Heart left ventricle (tissue), 16 donors: ENCODE measurements around the gene OCRL. TPM values are rescaled to one million over a fixed set of nuclear protein-coding genes. Genes with fewer than 3 reads are reported as not detected.

Experiments used
- ATAC-seq, 4 donors: fragments of 200-7000 bp; cut with Tn5 transposase; one replicate each; pipeline ENCODE4 v1.9.1; 2020 to 2022; ENCODE audit warnings: moderate library complexity in 4 of 4, mild to moderate bottlenecking in 3 of 4, moderate number of reproducible peaks in 1 of 4
- DNase-seq, 5 donors: peaks; one replicate each; pipeline ENCODE4 v3.0.0-alpha.2; 2020
- H3K27ac ChIP-seq, 12 donors: fragments of 200-600 bp; sonication (generic) in 4 of 12; one replicate each; pipeline versions ENCODE4 v1.5.0 to v1.8.0; 2016 to 2022; ENCODE audit warnings: mild to moderate bottlenecking in 2 of 12
- H3K27me3 ChIP-seq, 9 donors: fragments of 200-600 bp; sonication (generic) in 2 of 9; one replicate each; pipeline versions ENCODE4 v1.5.1 to v1.8.0; 2016 to 2022; ENCODE audit warnings: mild to moderate bottlenecking in 3 of 9
- H3K36me3 ChIP-seq, 9 donors: fragments of 200-600 bp; sonication (generic) in 2 of 9; one replicate each; pipeline versions ENCODE4 v1.5.0 to v1.8.0; 2018 to 2022; ENCODE audit warnings: mild to moderate bottlenecking in 2 of 9
- H3K4me1 ChIP-seq, 12 donors: fragments of 200-600 bp; sonication (generic) in 4 of 12; one replicate each; pipeline versions ENCODE4 v1.5.0 to v1.8.0; 2016 to 2022; ENCODE audit warnings: mild to moderate bottlenecking in 3 of 12
- H3K4me3 ChIP-seq, 12 donors: fragments of 200-600 bp; sonication (generic) in 4 of 12; one replicate each; pipeline versions ENCODE4 v1.5.0 to v1.8.0; 2017 to 2022; ENCODE audit warnings: mild to moderate bottlenecking in 9 of 12, moderate library complexity in 4 of 12
- H3K9me3 ChIP-seq, 12 donors: fragments of 200-600 bp; sonication (generic) in 4 of 12; one replicate each; pipeline versions ENCODE4 v1.5.0 to v1.8.0; 2016 to 2022; ENCODE audit warnings: mild to moderate bottlenecking in 1 of 12
- POLR2A ChIP-seq, 2 donors: fragments of 450-650 bp; IDR thresholded peaks; one replicate each; pipeline ENCODE4 v1.6.1; 2017; ENCODE audit warnings: antibody characterized with exemption in 2 of 2, mild to moderate bottlenecking in 2 of 2, moderate library complexity in 2 of 2
- WGBS, 4 donors: extraction: QIAGEN DNeasy Blood & Tissue Kit in 2 of 4; methylation state at CpG; one replicate each; pipeline versions ENCODE4 v1.1.5 to v1.1.7; 2013 to 2018; 5-methylcytosine and 5-hydroxymethylcytosine counted together
- intact Hi-C, 10 donors: fragments of 100-400 bp; cut with DNase I; formaldehyde crosslinking; loops; one replicate each; pipeline versions ENCODE4 v1.11.1 to v1.14.2; 2022
- polyA plus RNA-seq, 2 donors: library from polyadenylated mRNA; stranded (reverse); fragments of 200-250 nt; gene quantifications; one replicate each; pipeline ENCODE4 v1.2.3, GENCODE V29; 2013
- total RNA-seq, 9 donors: library from RNA; depleted of rRNA in 2 of 9; stranded (reverse); fragments of >200 nt in 2 of 9; fragmentation: NEBNext Ultra II Directional in 3 of 9; extraction: Animal tissue kit (Norgen Biotek cat#: 25700) in 3 of 9; gene quantifications; one replicate each; pipeline versions ENCODE4 v1.1.0 to v1.2.4, GENCODE V29; 2016 to 2023
- TF ChIP-seq, protein P1 (sequence below), 12 donors: fragments of 200-600 bp; sonication (generic) in 4 of 12; IDR thresholded peaks; one replicate each; pipeline versions ENCODE4 v1.5.0 to v1.8.0; 2018 to 2022; ENCODE audit warnings: antibody characterized with exemption in 12 of 12, mild to moderate bottlenecking in 5 of 12
- donor health status: ischemic (EF 13 %, LVEDD 7.1; RV severe dilation, severe dysfunction).
- donor health status: healthy with polysubstance abuse.
- donor health status: DM: no; HTN: yes; CAD: no.
- donor health status: DM: no; HTN: no; CAD: no.
- donor health status: ischemic (EF 25% LVEDD 6.9; RV normal size, moderate dysfunction).
- donor health status: ischemic (EF 25% LVEDD 5.7; RV mildly dilated, moderate dysfunction).
- donor health status: healthy.
- donor health status: DM: yes; HTN: yes; CAD: no.
- donor health status: ischemic (EF 35%, LVEDD 5.7; RV mildly dilated, moderate dysfunction).
- donor health status: nonischemic (EF 11% LVEDD 7.7; RV severe dilation, severe dysfunction).
- donor health status: DM: yes; HTN: yes; CAD: no.
- donor health status: PGD.
- donor health status: ischemic (EF 29% LVEDD 5.4; RV normal size, mild dysfunction).
- donor health status: nonischemic (EF 23%, LVEDD 6.1; RV moderate dilation, normal function).

OCRL gene
- total and polyA plus RNA-seq, 11 donors: 6.4 to 13.7 (median 10.2) TPM

DNA sequence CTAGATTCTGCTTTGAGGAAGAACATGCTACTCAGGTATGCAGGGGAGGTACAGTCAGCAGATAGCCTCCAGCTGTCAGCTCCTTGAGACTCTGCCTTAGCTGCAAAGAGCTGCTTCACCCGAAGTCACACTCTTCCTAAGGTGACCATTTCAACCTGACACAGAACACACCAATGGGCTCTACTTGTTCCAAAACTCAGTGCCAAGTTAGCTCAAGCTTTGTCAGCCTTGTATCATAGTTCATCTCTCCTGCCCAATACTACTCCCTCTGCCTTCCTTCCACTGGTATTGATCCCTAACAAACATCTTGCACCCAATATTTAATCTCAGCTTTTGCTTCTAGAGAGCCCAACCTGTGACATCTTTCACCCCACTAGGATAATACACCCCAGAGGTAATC is 8.9 kb upstream of the OCRL start:
- H3K36me3 ChIP-seq: no peaks in the 10 kb centered on the region
- no peaks in the 10 kb centered on the region for H3K4me1 ChIP-seq
- intact Hi-C loops: no loop called here
- no peak for TF ChIP-seq POLR2A (IDR thresholded peaks at IDR 0.05)
- TF ChIP-seq, protein P1, sequence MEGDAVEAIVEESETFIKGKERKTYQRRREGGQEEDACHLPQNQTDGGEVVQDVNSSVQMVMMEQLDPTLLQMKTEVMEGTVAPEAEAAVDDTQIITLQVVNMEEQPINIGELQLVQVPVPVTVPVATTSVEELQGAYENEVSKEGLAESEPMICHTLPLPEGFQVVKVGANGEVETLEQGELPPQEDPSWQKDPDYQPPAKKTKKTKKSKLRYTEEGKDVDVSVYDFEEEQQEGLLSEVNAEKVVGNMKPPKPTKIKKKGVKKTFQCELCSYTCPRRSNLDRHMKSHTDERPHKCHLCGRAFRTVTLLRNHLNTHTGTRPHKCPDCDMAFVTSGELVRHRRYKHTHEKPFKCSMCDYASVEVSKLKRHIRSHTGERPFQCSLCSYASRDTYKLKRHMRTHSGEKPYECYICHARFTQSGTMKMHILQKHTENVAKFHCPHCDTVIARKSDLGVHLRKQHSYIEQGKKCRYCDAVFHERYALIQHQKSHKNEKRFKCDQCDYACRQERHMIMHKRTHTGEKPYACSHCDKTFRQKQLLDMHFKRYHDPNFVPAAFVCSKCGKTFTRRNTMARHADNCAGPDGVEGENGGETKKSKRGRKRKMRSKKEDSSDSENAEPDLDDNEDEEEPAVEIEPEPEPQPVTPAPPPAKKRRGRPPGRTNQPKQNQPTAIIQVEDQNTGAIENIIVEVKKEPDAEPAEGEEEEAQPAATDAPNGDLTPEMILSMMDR (IDR thresholded peaks at IDR 0.05): no peak
- no peak for ATAC-seq
- H3K9me3 ChIP-seq: no peaks in the 10 kb centered on the region
- H3K27me3 ChIP-seq: peaks cover 0 to 7% (median 0%) of the 10 kb centered on the region in 9 donors
- H3K27ac ChIP-seq: no peak overlapping the region
- DNase-seq: no peak
- no peak overlapping the region for H3K4me3 ChIP-seq
- 36 to 76% (median 67%) methylated on average over 1 of the region's 1 CpG for WGBS, 4 donors

DNA sequence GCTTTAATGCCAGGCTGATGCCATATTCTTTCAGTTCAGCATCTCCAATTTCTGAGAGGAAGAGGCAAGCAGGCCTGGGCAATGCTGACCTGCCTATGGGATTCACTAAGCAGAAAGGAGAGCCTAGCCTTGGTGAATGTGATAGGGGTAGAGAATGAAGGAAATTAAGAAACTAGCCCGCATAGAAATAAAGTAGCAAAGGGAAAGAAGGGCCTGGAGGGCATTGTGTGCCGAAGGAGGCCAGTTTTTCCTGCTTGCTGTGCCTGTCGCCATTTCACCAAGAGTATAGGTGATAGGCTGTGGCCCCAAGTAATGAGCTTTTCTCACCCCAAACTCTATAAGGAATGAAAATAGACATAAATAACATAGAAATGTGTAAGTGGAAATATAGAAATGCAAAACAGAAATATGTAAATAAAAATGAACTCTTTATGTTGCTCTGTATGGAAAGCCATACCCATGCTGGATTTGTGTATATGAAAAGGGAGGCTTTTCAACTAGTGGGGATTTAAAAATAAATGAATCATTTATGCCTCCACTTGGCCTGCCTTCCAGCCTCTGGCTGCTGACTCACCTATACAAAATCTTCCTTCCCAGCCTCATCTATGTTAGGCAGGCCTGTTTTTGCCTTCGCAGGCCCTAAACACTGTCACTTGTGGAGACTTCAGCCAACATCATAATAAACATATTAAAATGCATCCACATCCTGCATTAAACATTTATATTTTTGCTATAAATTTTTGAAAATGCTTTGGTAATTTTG is 5.1 kb upstream of the OCRL start:
- no peak for DNase-seq
- intact Hi-C loops: no loop called here
- Histone ChIP-seq H3K36me3 (no peaks in the 10 kb centered on the region), H3K9me3 (no peaks in the 10 kb centered on the region), H3K4me3 (no peak overlapping the region), H3K4me1 (no peaks in the 10 kb centered on the region), H3K27me3 (no peaks in the 10 kb centered on the region), H3K27ac (no peak overlapping the region)
- no peak for ATAC-seq
- TF ChIP-seq POLR2A (IDR thresholded peaks at IDR 0.05): no peak
- TF ChIP-seq, protein P1 (IDR thresholded peaks at IDR 0.05): no peak
- WGBS, 4 donors: 72 to 90% (median 83%) methylated on average over 4 of the region's 4 CpGs

DNA sequence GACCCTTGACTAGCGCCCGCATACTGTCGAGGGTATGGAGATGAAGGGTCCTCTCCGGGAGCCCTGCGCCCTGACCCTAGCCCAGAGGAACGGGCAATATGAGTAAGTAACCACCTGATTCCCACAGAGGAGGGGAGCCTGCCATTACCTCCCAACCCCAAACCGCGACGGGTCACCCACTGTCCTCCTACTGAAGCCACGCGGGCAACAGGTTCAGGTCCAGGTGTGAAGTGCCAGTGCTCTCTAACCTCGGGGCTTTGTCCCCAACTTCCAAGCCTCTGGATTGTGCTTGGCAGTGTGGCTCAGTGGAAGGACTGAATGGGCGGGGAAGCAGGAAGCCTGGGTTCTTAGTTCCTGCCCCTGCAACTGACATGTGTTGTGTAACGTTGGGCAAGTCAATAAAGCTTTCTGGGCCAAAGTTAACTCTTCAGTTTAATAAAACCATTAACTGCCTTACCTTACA is 694 bp downstream of the OCRL start:
- peaks cover 0 to 12% (median 0%) of the 10 kb centered on the region in 9 donors for H3K36me3 ChIP-seq
- peak overlapping the region in 10 of 12 donors; percentile 60 to 85 (median 75) for H3K27ac ChIP-seq
- DNase-seq (peak in 2 of 5 donors; percentile 5 to 15), ATAC-seq (peak in 3 of 4 donors; percentile 43 to 57 (median 54))
- no peak for TF ChIP-seq POLR2A (IDR thresholded peaks at IDR 0.05)
- TF ChIP-seq, protein P1 (IDR thresholded peaks at IDR 0.05): no peak
- intact Hi-C loops: no loop called here
- H3K4me1 ChIP-seq: peaks cover 0 to 13% (median 0%) of the 10 kb centered on the region in 12 donors
- no peaks in the 10 kb centered on the region for H3K9me3 ChIP-seq
- H3K4me3 ChIP-seq: peak overlapping the region; percentile 34 to 83 (median 65)
- no peaks in the 10 kb centered on the region for H3K27me3 ChIP-seq
- WGBS, 4 donors: 3 to 52% (median 17%) methylated on average over 11 to 14 of the region's 14 CpGs

DNA sequence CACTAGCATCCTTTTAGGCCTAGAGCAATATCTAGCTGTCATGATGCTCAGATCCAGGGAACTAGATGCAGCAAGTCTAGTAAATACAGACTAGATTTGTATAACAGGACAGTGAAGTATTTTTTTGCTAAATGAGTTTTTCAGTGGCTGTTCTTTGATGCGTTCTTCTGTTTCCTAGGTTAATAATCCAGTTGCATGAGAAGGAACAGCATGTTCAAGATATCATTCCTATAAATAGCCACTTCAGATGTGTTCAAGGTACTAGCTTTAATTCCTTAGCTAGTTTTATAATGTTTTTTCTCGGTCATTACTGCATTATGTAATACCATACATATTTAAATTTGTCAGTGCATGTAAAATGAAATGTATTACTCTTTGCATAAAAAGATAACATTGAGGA is 4.7 kb downstream of the OCRL start:
- no peak for DNase-seq
- TF ChIP-seq POLR2A (IDR thresholded peaks at IDR 0.05): no peak
- TF ChIP-seq, protein P1 (IDR thresholded peaks at IDR 0.05): no peak
- 46 to 68% (median 52%) methylated on average over 2 of the region's 2 CpGs for WGBS, 4 donors
- Histone ChIP-seq H3K4me1 (peaks cover 0 to 13% (median 0%) of the 10 kb centered on the region in 12 donors), H3K4me3 (no peak overlapping the region), H3K9me3 (no peaks in the 10 kb centered on the region), H3K27ac (peak overlapping the region in 1 of 12 donors; percentile 54), H3K27me3 (peaks cover 0 to 7% (median 0%) of the 10 kb centered on the region in 9 donors), H3K36me3 (peaks cover 0 to 42% (median 12%) of the 10 kb centered on the region in 9 donors)
- no peak for ATAC-seq
- intact Hi-C loops: no loop called here
